Gastrocnemius medialis (tissue), 4 donors: ENCODE results near the gene SLC12A7. TPM values are rescaled to one million over a fixed set of nuclear protein-coding genes. Genes with fewer than 3 reads are reported as not detected.

ENCODE experiments used
- ATAC-seq, 2 donors: fragments of 150-250 bp; one replicate each; pipeline ENCODE4 v1.9.1; 2016
- DNase-seq, 2 donors: peaks; one replicate each; pipeline ENCODE4 v3.0.0-alpha.2; 2019
- H3K27ac ChIP-seq, 4 donors: fragments of 200-600 bp; sonication (generic); 1 replicate in 1 of 4; 2 replicates in 3 of 4; pipeline ENCODE4 v1.5.1; 2016 to 2018; ENCODE audit warnings: mild to moderate bottlenecking in 2 of 4, moderate library complexity in 1 of 4
- H3K27me3 ChIP-seq, 3 donors: fragments of 200-600 bp; sonication (generic) in 2 of 3; 1 replicate in 1 of 3; 2 replicates in 2 of 3; pipeline versions ENCODE4 v1.5.1 to v1.6.0; 2016 to 2019; ENCODE audit warnings: mild to moderate bottlenecking in 1 of 3, moderate library complexity in 1 of 3
- H3K36me3 ChIP-seq, 2 donors: fragments of 200-600 bp; sonication (generic) in 1 of 2; one replicate each; pipeline ENCODE4 v1.5.1; 2017 to 2018
- H3K4me1 ChIP-seq, 2 donors: fragments of 200-600 bp; sonication (generic) in 1 of 2; one replicate each; pipeline ENCODE4 v1.5.1; 2016 to 2017; ENCODE audit warnings: mild to moderate bottlenecking in 2 of 2
- H3K4me3 ChIP-seq, 4 donors: fragments of 200-600 bp; sonication (generic) in 3 of 4; 1 replicate in 1 of 4; 2 replicates in 3 of 4; pipeline ENCODE4 v1.5.1; 2016 to 2019; ENCODE audit warnings: mild to moderate bottlenecking in 2 of 4
- H3K9me3 ChIP-seq, 3 donors: fragments of 200-600 bp; sonication (generic) in 2 of 3; 1 replicate in 1 of 3; 2 replicates in 2 of 3; pipeline ENCODE4 v1.5.1; 2016 to 2019
- CTCF ChIP-seq, 5 experiments: fragments of 450-650 bp in 3 of 5; fragments of 200-600 bp in 2 of 5; sonication (generic) in 2 of 5; IDR thresholded peaks in 4 of 5; conservative IDR thresholded peaks in 1 of 5; 1 replicate in 4 of 5; 2 replicates in 1 of 5; pipeline ENCODE4 v1.5.1; 2016 to 2019; ENCODE audit warnings: antibody characterized with exemption in 5 of 5, mild to moderate bottlenecking in 3 of 5, moderate library complexity in 3 of 5
- POLR2A ChIP-seq, 2 donors: fragments of 450-650 bp; IDR thresholded peaks; one replicate each; pipeline ENCODE4 v1.6.1; 2017; ENCODE audit warnings: antibody characterized with exemption in 2 of 2, mild to moderate bottlenecking in 2 of 2, moderate library complexity in 2 of 2
- in situ Hi-C, 4 donors: fragments of 200-750 bp; cut with MboI; loops; one replicate each; pipeline versions ENCODE4 v1.15.0 to v1.8.0; 2017; ENCODE audit warnings: low sequenced_read_pairs in 4 of 4
- intact Hi-C: fragments of 100-400 bp; cut with DNase I; formaldehyde crosslinking; loops from one replicate; pipeline ENCODE4 v1.15.1; 2023; ENCODE audit warnings: low total_unique reads
- total RNA-seq, 4 donors: library from RNA; depleted of rRNA; stranded (reverse); fragments of >200 nt; gene quantifications; one replicate each; pipeline versions ENCODE4 v1.1.0 to v1.2.3, GENCODE V29; 2016

Gene SLC12A7
- total RNA-seq, 4 donors from 2014 or later: 1.6 to 5.3 (median 3.5) TPM

- intact Hi-C loops (no loop called here), in situ Hi-C loops (loop anchor here in 3 of 4 donors (10.0 to 25.0 kb wide), 3 partner anchors 121 to 146 kb away; partner anchors contain the start of gene NKD2 (in 1 of the 3))
- Histone ChIP-seq H3K36me3 (no peaks in the 10 kb centered on the region), H3K4me1 (no peaks in the 10 kb centered on the region), H3K27ac (peak overlapping the region in 3 of 4 donors; percentile 4 to 45 (median 31)), H3K4me3 (no peak overlapping the region), H3K9me3 (no peaks in the 10 kb centered on the region), H3K27me3 (no peaks in the 10 kb centered on the region)
- DNase-seq: no peak
- ATAC-seq: no peak
- TF ChIP-seq CTCF (IDR thresholded peaks at IDR 0.05 in 4 of 5, conservative IDR thresholded peaks at IDR 0.05 in 1 of 5): no peak
- TF ChIP-seq POLR2A (IDR thresholded peaks at IDR 0.05): no peak
Measured at GRCh38 chr5:1133510-1134201, 21.8 kb upstream of the SLC12A7 start.

GRCh38 chr5:1133108-1133507 lies 21.2 kb upstream of the SLC12A7 start:
- in situ Hi-C loops (loop anchor here in 3 of 4 donors (10.0 to 25.0 kb wide), 3 partner anchors 121 to 146 kb away; partner anchors contain the start of gene NKD2 (in 1 of the 3)), intact Hi-C loops (no loop called here)
- no peaks in the 10 kb centered on the region for H3K27me3 ChIP-seq
- no peaks in the 10 kb centered on the region for H3K4me1 ChIP-seq
- H3K27ac ChIP-seq: peak overlapping the region in 3 of 4 donors; percentile 4 to 45 (median 31)
- no peaks in the 10 kb centered on the region for H3K9me3 ChIP-seq
- DNase-seq (no peak), ATAC-seq (no peak)
- H3K4me3 ChIP-seq: no peak overlapping the region
- TF ChIP-seq POLR2A (IDR thresholded peaks at IDR 0.05) (no peak), CTCF (IDR thresholded peaks at IDR 0.05 in 4 of 5, conservative IDR thresholded peaks at IDR 0.05 in 1 of 5) (no peak)
- no peaks in the 10 kb centered on the region for H3K36me3 ChIP-seq

DNA sequence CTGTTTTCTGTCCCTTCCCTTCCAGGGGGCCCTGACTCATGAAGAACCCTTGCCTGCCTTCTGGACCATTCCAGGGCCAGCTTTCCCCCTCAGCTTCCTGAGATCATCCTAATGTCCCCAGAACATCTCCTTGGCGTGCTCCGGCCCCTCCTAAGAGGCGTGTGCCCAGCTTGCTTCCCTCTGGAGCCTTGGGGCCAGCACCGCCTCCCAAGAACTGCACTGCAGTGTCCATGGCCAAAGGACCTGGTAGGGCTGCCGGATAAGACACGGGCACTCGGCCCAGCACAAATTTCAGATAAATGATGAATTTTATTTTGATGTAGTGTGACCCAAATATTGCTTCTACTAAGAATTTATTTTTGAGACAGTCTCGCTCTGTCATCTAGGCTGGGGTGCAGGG lies 20.7 kb upstream of the SLC12A7 start:
- Histone ChIP-seq H3K4me3 (no peak overlapping the region), H3K36me3 (no peaks in the 10 kb centered on the region), H3K4me1 (no peaks in the 10 kb centered on the region), H3K9me3 (no peaks in the 10 kb centered on the region), H3K27ac (peak overlapping the region in 1 of 4 donors; percentile 31), H3K27me3 (no peaks in the 10 kb centered on the region)
- intact Hi-C loops (no loop called here), in situ Hi-C loops (loop anchor here in 3 of 4 donors (10.0 to 25.0 kb wide), 3 partner anchors 120 to 145 kb away; partner anchors contain the start of gene NKD2 (in 1 of the 3))
- ATAC-seq (no peak), DNase-seq (no peak)
- TF ChIP-seq POLR2A (IDR thresholded peaks at IDR 0.05) (no peak), CTCF (IDR thresholded peaks at IDR 0.05 in 4 of 5, conservative IDR thresholded peaks at IDR 0.05 in 1 of 5) (no peak)

DNA sequence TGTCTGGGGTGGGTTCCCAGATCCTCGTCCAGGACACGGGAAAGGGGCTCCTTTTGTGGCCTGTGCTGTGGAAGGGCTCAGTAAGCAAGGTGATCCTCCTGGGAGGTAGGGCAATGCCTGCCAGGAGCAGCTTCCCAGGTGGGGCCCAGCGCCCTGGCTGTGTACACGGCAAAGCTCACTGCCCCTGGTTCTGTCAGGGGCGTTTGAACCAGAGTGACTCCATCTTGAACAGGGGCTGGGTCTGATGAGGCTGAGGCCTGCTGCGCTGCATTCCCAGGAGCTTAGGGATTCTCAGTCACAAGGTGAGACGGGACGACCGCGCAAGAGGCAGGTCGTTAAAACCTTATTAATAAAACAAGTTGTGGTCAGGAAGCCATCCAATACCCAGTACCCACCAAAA lies 19.9 kb upstream of the SLC12A7 start:
- H3K36me3 ChIP-seq: no peaks in the 10 kb centered on the region
- in situ Hi-C loops: loop anchor here in 3 of 4 donors (10.0 to 25.0 kb wide), 3 partner anchors 119 to 144 kb away; partner anchors contain the start of gene NKD2 (in 1 of the 3)
- TF ChIP-seq CTCF (IDR thresholded peaks at IDR 0.05 in 4 of 5, conservative IDR thresholded peaks at IDR 0.05 in 1 of 5) (no peak), POLR2A (IDR thresholded peaks at IDR 0.05) (no peak)
- no peak overlapping the region for H3K27ac ChIP-seq
- no peaks in the 10 kb centered on the region for H3K4me1 ChIP-seq
- ATAC-seq (no peak), DNase-seq (no peak)
- H3K4me3 ChIP-seq: no peak overlapping the region
- no peaks in the 10 kb centered on the region for H3K9me3 ChIP-seq
- peaks cover 0 to under 1% (median 0%) of the 10 kb centered on the region in 3 donors for H3K27me3 ChIP-seq
- intact Hi-C loops: no loop called here
